Measurements from ENCODE around the gene ANTXR2. TPM values are rescaled to one million over a fixed set of nuclear protein-coding genes. Genes with fewer than 3 reads are reported as not detected.
"Not testable (repeated sequence)": the region's sequence is repeated elsewhere in the genome, so short reads cannot be mapped to it uniquely, and the experiment has no call there.

The ANTXR2 gene
- polyA plus RNA-seq (ENCODE audit: insufficient read length in 3 of 3) = 10 to 100 TPM; 79.8 to 98.6 (median 85.0) TPM

GRCh38 chr4:80072744-80073472 lies at the start of gene ANTXR2:
TSS of gene ANTXR2 (minus strand) at chr4:80073229. CDS start at chr4:80072560, 669 bp downstream.
- peak; percentile 61 to 71 (median 71) for DNase-seq (ENCODE audit: low read depth in 3 of 3, low spot score in 2 of 3)

- not testable (repeated sequence) for DNase-seq (ENCODE audit: low read depth in 3 of 3, low spot score in 2 of 3)
Observed at GRCh38 chr4:80121815-80122214, 48.8 kb upstream of the ANTXR2 start.

- not testable (repeated sequence) for DNase-seq (ENCODE audit: low read depth in 3 of 3, low spot score in 2 of 3)
Observed at GRCh38 chr4:80119620-80120019, 46.6 kb upstream of the ANTXR2 start.

GRCh38 chr4:80116516-80116915 lies 43.5 kb upstream of the ANTXR2 start:
- DNase-seq (ENCODE audit: low read depth in 3 of 3, low spot score in 2 of 3) = no peak

- no peak for DNase-seq (ENCODE audit: low read depth in 3 of 3, low spot score in 2 of 3)
Observed at GRCh38 chr4:80115368-80116181, 42.5 kb upstream of the ANTXR2 start.

- no peak for DNase-seq (ENCODE audit: low read depth in 3 of 3, low spot score in 2 of 3)
Observed at GRCh38 chr4:80114732-80115265, 41.8 kb upstream of the ANTXR2 start.

GRCh38 chr4:80113615-80114014 lies 40.6 kb upstream of the ANTXR2 start:
- no peak for DNase-seq (ENCODE audit: low read depth in 3 of 3, low spot score in 2 of 3)

- DNase-seq (ENCODE audit: low read depth in 3 of 3, low spot score in 2 of 3) = no peak
Observed at GRCh38 chr4:80112236-80112635, 39.2 kb upstream of the ANTXR2 start.

GRCh38 chr4:80111276-80111675 lies 38.2 kb upstream of the ANTXR2 start:
- no peak for DNase-seq (ENCODE audit: low read depth in 3 of 3, low spot score in 2 of 3)

- no peak for DNase-seq (ENCODE audit: low read depth in 3 of 3, low spot score in 2 of 3)
Observed at GRCh38 chr4:80107374-80107773, 34.3 kb upstream of the ANTXR2 start.

GRCh38 chr4:80104927-80105326 lies 31.9 kb upstream of the ANTXR2 start:
- no peak for DNase-seq (ENCODE audit: low read depth in 3 of 3, low spot score in 2 of 3)

- no peak for DNase-seq (ENCODE audit: low read depth in 3 of 3, low spot score in 2 of 3)
Observed at GRCh38 chr4:80103629-80104028, 30.6 kb upstream of the ANTXR2 start.

- DNase-seq (ENCODE audit: low read depth in 3 of 3, low spot score in 2 of 3) = no peak
Observed at GRCh38 chr4:80101792-80102116, 28.7 kb upstream of the ANTXR2 start.

GRCh38 chr4:80101071-80101791 lies 28.2 kb upstream of the ANTXR2 start:
- no peak for DNase-seq (ENCODE audit: low read depth in 3 of 3, low spot score in 2 of 3)

GRCh38 chr4:80099671-80100070 lies 26.6 kb upstream of the ANTXR2 start:
- no peak for DNase-seq (ENCODE audit: low read depth in 3 of 3, low spot score in 2 of 3)

GRCh38 chr4:80098635-80099034 lies 25.6 kb upstream of the ANTXR2 start:
- DNase-seq (ENCODE audit: low read depth in 3 of 3, low spot score in 2 of 3) = no peak

GRCh38 chr4:80097400-80098177 lies 24.6 kb upstream of the ANTXR2 start:
- DNase-seq (ENCODE audit: low read depth in 3 of 3, low spot score in 2 of 3) = no peak

GRCh38 chr4:80096175-80096850 lies 23.3 kb upstream of the ANTXR2 start:
- no peak for DNase-seq (ENCODE audit: low read depth in 3 of 3, low spot score in 2 of 3)

GRCh38 chr4:80094191-80094590 lies 21.2 kb upstream of the ANTXR2 start:
- DNase-seq (ENCODE audit: low read depth in 3 of 3, low spot score in 2 of 3) = no peak

GRCh38 chr4:80093563-80093962 lies 20.5 kb upstream of the ANTXR2 start:
- DNase-seq (ENCODE audit: low read depth in 3 of 3, low spot score in 2 of 3) = no peak

Measured in right renal cortex interstitium (tissue), 3 donors.